ENCODE measurements around the gene SLC6A3. TPM values are rescaled to one million over a fixed set of nuclear protein-coding genes. Genes with fewer than 3 reads are reported as not detected.

Gene SLC6A3
- total RNA-seq, 4 donors from 2014 or later: 0.16 to 0.22 TPM; not detected in 2

- TF ChIP-seq, protein P1, sequence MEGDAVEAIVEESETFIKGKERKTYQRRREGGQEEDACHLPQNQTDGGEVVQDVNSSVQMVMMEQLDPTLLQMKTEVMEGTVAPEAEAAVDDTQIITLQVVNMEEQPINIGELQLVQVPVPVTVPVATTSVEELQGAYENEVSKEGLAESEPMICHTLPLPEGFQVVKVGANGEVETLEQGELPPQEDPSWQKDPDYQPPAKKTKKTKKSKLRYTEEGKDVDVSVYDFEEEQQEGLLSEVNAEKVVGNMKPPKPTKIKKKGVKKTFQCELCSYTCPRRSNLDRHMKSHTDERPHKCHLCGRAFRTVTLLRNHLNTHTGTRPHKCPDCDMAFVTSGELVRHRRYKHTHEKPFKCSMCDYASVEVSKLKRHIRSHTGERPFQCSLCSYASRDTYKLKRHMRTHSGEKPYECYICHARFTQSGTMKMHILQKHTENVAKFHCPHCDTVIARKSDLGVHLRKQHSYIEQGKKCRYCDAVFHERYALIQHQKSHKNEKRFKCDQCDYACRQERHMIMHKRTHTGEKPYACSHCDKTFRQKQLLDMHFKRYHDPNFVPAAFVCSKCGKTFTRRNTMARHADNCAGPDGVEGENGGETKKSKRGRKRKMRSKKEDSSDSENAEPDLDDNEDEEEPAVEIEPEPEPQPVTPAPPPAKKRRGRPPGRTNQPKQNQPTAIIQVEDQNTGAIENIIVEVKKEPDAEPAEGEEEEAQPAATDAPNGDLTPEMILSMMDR (IDR thresholded peaks at IDR 0.05; ENCODE audit: low read depth): no peak
Observed at GRCh38 chr5:1388383-1388967, 56.8 kb downstream of the SLC6A3 start.

- TF ChIP-seq, protein P1 (IDR thresholded peaks at IDR 0.05; ENCODE audit: low read depth): no peak
Observed at GRCh38 chr5:1387876-1388275, 57.4 kb downstream of the SLC6A3 start.

DNA sequence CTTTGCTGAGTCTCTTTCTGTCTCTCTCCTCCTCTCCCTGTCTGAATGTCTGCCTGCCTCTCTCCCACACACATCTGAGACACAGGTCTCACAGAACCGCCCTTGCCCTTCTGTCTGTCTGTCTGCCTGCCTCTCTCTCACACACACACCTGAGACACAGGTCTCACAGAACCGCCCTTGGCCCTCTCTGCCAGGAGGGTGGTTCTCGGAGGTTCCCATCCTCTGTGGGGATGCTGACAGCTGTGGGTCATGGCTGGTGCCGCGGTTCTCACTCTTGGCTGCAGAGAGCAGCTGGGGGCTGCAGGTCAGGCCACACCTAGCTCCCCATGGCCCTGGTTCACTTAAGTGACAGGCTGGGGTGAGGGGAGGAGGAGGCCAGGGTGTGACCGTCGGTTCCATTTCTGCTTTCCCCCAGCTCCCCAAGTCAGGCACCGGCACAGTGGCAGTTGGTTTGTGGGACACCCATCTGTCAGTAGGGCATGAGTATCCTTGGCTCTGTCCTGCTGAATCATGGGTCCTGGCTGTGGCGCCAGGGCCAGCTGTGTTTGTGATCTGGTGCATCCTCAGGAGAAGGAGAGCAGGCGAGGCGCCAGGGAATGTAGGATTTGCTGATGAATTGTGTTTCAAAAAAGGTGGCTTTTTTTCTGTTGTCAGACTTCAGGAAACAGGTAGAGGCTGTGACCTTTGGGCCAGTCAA lies 58.0 kb downstream of the SLC6A3 start:
- TF ChIP-seq, protein P1 (IDR thresholded peaks at IDR 0.05; ENCODE audit: low read depth): no peak

- TF ChIP-seq, protein P1 (IDR thresholded peaks at IDR 0.05; ENCODE audit: low read depth): no peak
Observed at GRCh38 chr5:1386274-1386717, 58.9 kb downstream of the SLC6A3 start.

GRCh38 chr5:1385395-1386273 lies 59.6 kb downstream of the SLC6A3 start:
- TF ChIP-seq, protein P1 (IDR thresholded peaks at IDR 0.05; ENCODE audit: low read depth): no peak

GRCh38 chr5:1384521-1384920 lies 60.7 kb downstream of the SLC6A3 start:
- TF ChIP-seq, protein P1 (IDR thresholded peaks at IDR 0.05; ENCODE audit: low read depth): no peak
